ENCODE results near the gene RCL1. TPM values are rescaled to one million over a fixed set of nuclear protein-coding genes. Genes with fewer than 3 reads are reported as not detected.
A peak's percentile ranks its signal among the peaks of the same experiment; 100 is the strongest.
"Not testable (repeated sequence)": the region's sequence is repeated elsewhere in the genome, so short reads cannot be mapped to it uniquely, and the experiment has no call there.

RCL1 gene
- polyA plus RNA-seq, 1 donor from 2014 or later: 16.0 TPM

GRCh38 chr9:4769321-4770080 is 23.2 kb upstream of the RCL1 start:
- H3K9me3 Mint-ChIP-seq: no peaks in the 10 kb centered on the region

GRCh38 chr9:4771788-4772187 is 21.0 kb upstream of the RCL1 start:
- Mint-ChIP-seq H3K27ac (no peak overlapping the region), H3K36me3 (peaks cover 3% of the 10 kb centered on the region), H3K4me1 (no peaks in the 10 kb centered on the region), H3K4me3 (no peak overlapping the region), H3K27me3 (peaks cover 2% of the 10 kb centered on the region), H3K9me3 (peaks cover 0 to 1% (median 0%) of the 10 kb centered on the region in 3 donors)

More at GRCh38 chr9:4769321-4770080, 23.2 kb upstream of the RCL1 start:
- Mint-ChIP-seq H3K27me3 (peaks cover 2% of the 10 kb centered on the region), H3K4me3 (no peak overlapping the region), H3K4me1 (no peaks in the 10 kb centered on the region), H3K36me3 (peaks cover 3% of the 10 kb centered on the region), H3K27ac (no peak overlapping the region)

GRCh38 chr9:4774209-4774608 is 18.5 kb upstream of the RCL1 start:
- Mint-ChIP-seq H3K36me3 (peaks cover 3% of the 10 kb centered on the region), H3K27me3 (peaks cover 2% of the 10 kb centered on the region), H3K9me3 (peaks cover 0 to 1% (median 0%) of the 10 kb centered on the region in 3 donors), H3K4me3 (no peak overlapping the region), H3K4me1 (no peaks in the 10 kb centered on the region), H3K27ac (no peak overlapping the region)

- H3K4me3 Mint-ChIP-seq, H3K27ac Mint-ChIP-seq, H3K4me1 Mint-ChIP-seq, H3K36me3 Mint-ChIP-seq, H3K9me3 Mint-ChIP-seq, H3K27me3 Mint-ChIP-seq: not testable (repeated sequence)
Observed at GRCh38 chr9:4774958-4775357, 17.8 kb upstream of the RCL1 start.

- no peaks in the 10 kb centered on the region for H3K36me3 Mint-ChIP-seq
- H3K27me3 Mint-ChIP-seq: peaks cover 8% of the 10 kb centered on the region
- no peaks in the 10 kb centered on the region for H3K4me1 Mint-ChIP-seq
- H3K27ac Mint-ChIP-seq: no peak overlapping the region
- no peaks in the 10 kb centered on the region for H3K9me3 Mint-ChIP-seq
- H3K4me3 Mint-ChIP-seq: no peak overlapping the region
Observed at GRCh38 chr9:4780651-4781050, 12.1 kb upstream of the RCL1 start.

GRCh38 chr9:4781408-4781807 is 11.3 kb upstream of the RCL1 start:
- no peak overlapping the region for H3K27ac Mint-ChIP-seq
- H3K36me3 Mint-ChIP-seq: no peaks in the 10 kb centered on the region
- H3K9me3 Mint-ChIP-seq: no peaks in the 10 kb centered on the region
- no peaks in the 10 kb centered on the region for H3K4me1 Mint-ChIP-seq
- peaks cover 8% of the 10 kb centered on the region for H3K27me3 Mint-ChIP-seq
- H3K4me3 Mint-ChIP-seq: no peak overlapping the region

- H3K36me3 Mint-ChIP-seq, H3K27me3 Mint-ChIP-seq, H3K4me3 Mint-ChIP-seq, H3K4me1 Mint-ChIP-seq, H3K9me3 Mint-ChIP-seq, H3K27ac Mint-ChIP-seq: not testable (repeated sequence)
Observed at GRCh38 chr9:4783191-4783590, 9.6 kb upstream of the RCL1 start.

- H3K27ac Mint-ChIP-seq: no peak overlapping the region
- H3K4me3 Mint-ChIP-seq: no peak overlapping the region
- no peaks in the 10 kb centered on the region for H3K9me3 Mint-ChIP-seq
- no peaks in the 10 kb centered on the region for H3K36me3 Mint-ChIP-seq
- peaks cover 8% of the 10 kb centered on the region for H3K27me3 Mint-ChIP-seq
- H3K4me1 Mint-ChIP-seq: no peaks in the 10 kb centered on the region
Observed at GRCh38 chr9:4784403-4784802, 8.3 kb upstream of the RCL1 start.

GRCh38 chr9:4786599-4786998 is 6.1 kb upstream of the RCL1 start:
- no peaks in the 10 kb centered on the region for H3K36me3 Mint-ChIP-seq
- peaks cover under 1% of the 10 kb centered on the region for H3K27me3 Mint-ChIP-seq
- peaks cover 0 to 1% (median 0%) of the 10 kb centered on the region in 3 donors for H3K4me1 Mint-ChIP-seq
- no peak overlapping the region for H3K27ac Mint-ChIP-seq
- no peaks in the 10 kb centered on the region for H3K9me3 Mint-ChIP-seq
- peak overlapping the region in 1 of 4 donors; percentile 11 for H3K4me3 Mint-ChIP-seq

- Mint-ChIP-seq H3K27ac (no peak overlapping the region), H3K27me3 (no peaks in the 10 kb centered on the region), H3K4me1 (peaks cover 0 to 7% (median 5%) of the 10 kb centered on the region in 3 donors), H3K36me3 (no peaks in the 10 kb centered on the region), H3K4me3 (no peak overlapping the region), H3K9me3 (no peaks in the 10 kb centered on the region)
Observed at GRCh38 chr9:4787876-4788275, 4.9 kb upstream of the RCL1 start.

- H3K27ac Mint-ChIP-seq: no peak overlapping the region
- peaks cover under 1 to 8% (median 5%) of the 10 kb centered on the region in 3 donors for H3K4me1 Mint-ChIP-seq
- no peaks in the 10 kb centered on the region for H3K9me3 Mint-ChIP-seq
- no peak overlapping the region for H3K4me3 Mint-ChIP-seq
- no peaks in the 10 kb centered on the region for H3K36me3 Mint-ChIP-seq
- no peaks in the 10 kb centered on the region for H3K27me3 Mint-ChIP-seq
Observed at GRCh38 chr9:4788703-4789102, 4.0 kb upstream of the RCL1 start.

GRCh38 chr9:4792054-4792571 is 631 bp upstream of the RCL1 start:
- Mint-ChIP-seq H3K27me3 (no peaks in the 10 kb centered on the region), H3K4me3 (peak overlapping the region; percentile 94 to 99 (median 98)), H3K27ac (peak overlapping the region; percentile 75 to 97 (median 76)), H3K9me3 (no peaks in the 10 kb centered on the region), H3K36me3 (no peaks in the 10 kb centered on the region), H3K4me1 (peaks cover 12 to 30% (median 15%) of the 10 kb centered on the region in 3 donors)

GRCh38 chr9:4793459-4794395 is 983 bp downstream of the RCL1 start:
- Mint-ChIP-seq H3K4me3 (peak overlapping the region; percentile 94 to 99 (median 98)), H3K4me1 (peaks cover 24 to 44% (median 27%) of the 10 kb centered on the region in 3 donors), H3K9me3 (no peaks in the 10 kb centered on the region)

GRCh38 chr9:4794691-4795090 is 1.9 kb downstream of the RCL1 start:
- H3K27ac Mint-ChIP-seq: peak overlapping the region in 1 of 3 donors; percentile 97
- no peaks in the 10 kb centered on the region for H3K9me3 Mint-ChIP-seq
- peaks cover 30 to 50% (median 32%) of the 10 kb centered on the region in 3 donors for H3K4me1 Mint-ChIP-seq
- H3K36me3 Mint-ChIP-seq: no peaks in the 10 kb centered on the region
- H3K4me3 Mint-ChIP-seq: peak overlapping the region in 1 of 4 donors; percentile 99
- H3K27me3 Mint-ChIP-seq: no peaks in the 10 kb centered on the region

More at GRCh38 chr9:4793459-4794395, 983 bp downstream of the RCL1 start:
- no peaks in the 10 kb centered on the region for H3K27me3 Mint-ChIP-seq
- H3K27ac Mint-ChIP-seq: peak overlapping the region; percentile 32 to 97 (median 97)
- no peaks in the 10 kb centered on the region for H3K36me3 Mint-ChIP-seq

GRCh38 chr9:4795108-4795507 is 2.4 kb downstream of the RCL1 start:
- H3K36me3 Mint-ChIP-seq, H3K9me3 Mint-ChIP-seq, H3K27me3 Mint-ChIP-seq: not testable (repeated sequence)
- peaks cover 30 to 53% (median 35%) of the 10 kb centered on the region in 3 donors for H3K4me1 Mint-ChIP-seq
- H3K4me3 Mint-ChIP-seq: peak overlapping the region in 1 of 4 donors; percentile 99
- peak overlapping the region in 2 of 3 donors; percentile 4 to 31 for H3K27ac Mint-ChIP-seq

Measured in IgD-negative memory B cell (primary cell).